GM04503 (cell line): ENCODE data around the gene WDSUB1.

ENCODE experiments used
- DNase-seq: peaks from one replicate; pipeline ENCODE4 v3.0.0-alpha.2; 2012; ENCODE audit warnings: low read depth

WDSUB1 gene

DNA sequence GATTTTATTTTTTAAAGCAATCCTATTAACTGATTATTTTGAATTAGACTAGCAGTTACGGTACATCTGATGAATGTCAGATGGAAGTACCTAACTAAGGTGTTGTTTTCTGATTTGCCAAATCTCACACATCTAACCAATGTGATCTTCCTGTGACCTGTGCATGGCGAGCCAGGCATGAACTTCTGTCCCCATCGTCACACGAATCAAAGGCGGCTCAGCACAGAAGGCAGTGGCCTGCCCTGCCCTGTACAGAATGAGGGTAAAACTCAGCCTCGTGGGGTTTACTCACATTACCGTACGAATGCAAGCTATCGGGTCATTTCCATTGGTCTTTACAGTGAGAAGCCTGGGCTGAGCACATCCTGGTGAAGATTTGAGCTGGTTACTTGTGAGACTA, 87.3 kb downstream of the WDSUB1 start:
- DNase-seq, result no peak

DNA sequence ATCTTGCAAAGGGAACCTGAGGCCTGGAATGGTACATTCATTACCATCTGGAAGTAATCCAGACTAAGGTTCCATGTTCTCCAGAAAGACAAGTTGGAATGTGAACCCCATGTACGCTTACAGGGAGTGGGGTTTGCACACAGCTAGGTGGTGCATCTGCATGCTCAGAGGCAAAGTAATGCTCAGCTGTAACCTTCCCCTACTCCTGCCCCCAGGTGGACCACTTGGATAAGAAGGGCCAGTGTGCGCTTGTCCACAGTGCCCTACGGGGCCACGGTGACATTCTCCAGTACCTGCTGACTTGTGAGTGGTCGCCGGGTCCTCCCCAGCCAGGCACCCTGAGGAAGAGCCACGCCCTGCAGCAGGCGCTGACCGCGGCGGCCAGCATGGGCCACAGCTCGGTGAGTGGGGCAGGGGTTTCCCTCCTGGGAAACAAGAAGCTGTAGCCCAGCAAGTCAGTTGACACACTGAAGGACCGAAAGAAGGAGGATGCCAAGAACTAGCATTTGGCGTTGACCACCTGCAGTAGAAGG, 90.0 kb downstream of the WDSUB1 start:
- no peak for DNase-seq

DNA sequence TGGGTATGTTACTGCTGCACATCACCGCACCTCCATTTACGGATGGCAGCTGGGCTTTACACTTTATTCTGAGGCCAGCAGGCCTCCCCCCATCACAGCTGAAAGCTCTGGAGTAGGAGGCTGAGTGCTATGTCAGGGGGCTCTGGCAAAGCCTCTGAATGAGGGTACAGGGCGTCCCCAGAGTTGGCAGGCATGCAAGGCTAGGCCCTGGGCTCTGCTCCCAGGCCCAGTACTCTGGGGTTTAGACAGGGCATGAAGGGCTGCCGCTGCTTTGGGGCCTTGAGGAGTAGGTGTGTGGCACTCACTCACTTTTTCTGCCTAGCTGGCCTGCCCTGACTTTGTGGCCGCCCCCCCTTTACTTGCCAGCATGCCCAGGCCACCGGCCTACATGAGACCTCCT, 90.8 kb downstream of the WDSUB1 start:
- DNase-seq, result no peak

DNA sequence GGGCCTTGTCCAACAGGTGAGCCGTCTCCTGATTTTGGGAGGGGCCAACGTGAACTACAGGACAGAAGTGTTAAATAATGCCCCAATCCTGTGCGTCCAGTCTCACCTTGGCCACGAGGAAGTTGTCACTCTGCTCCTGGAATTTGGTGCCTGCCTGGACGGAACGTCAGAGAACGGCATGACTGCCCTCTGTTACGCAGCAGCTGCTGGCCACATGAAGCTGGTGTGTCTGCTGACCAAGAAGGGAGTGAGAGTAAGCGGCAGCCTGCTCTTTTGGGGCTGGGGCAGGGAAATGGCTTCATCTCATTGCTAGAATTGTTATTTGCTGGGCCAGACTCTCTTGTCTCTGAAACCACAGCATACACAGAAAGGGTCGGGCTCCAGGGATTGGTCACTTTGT, 92.3 kb downstream of the WDSUB1 start:
- DNase-seq, result no peak

DNA sequence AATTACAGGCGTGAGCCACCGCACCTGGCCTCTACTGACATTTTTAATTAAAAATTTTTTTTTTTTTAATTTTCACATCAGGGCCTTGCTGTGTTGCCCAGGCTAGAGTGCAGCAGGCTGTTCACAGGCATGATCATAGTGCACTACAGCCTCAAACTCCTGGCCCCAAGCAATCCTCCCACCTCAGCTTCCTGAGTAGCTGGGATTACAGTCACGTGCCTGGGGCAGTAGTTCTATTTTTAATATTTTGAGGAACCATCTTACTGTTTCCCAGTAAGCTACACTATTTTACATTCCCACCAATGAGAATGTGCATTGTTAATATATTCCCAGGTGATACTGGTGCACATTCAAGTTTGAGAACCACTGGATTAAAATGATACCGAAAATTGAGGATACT, 92.7 kb downstream of the WDSUB1 start:
- no peak for DNase-seq

DNA sequence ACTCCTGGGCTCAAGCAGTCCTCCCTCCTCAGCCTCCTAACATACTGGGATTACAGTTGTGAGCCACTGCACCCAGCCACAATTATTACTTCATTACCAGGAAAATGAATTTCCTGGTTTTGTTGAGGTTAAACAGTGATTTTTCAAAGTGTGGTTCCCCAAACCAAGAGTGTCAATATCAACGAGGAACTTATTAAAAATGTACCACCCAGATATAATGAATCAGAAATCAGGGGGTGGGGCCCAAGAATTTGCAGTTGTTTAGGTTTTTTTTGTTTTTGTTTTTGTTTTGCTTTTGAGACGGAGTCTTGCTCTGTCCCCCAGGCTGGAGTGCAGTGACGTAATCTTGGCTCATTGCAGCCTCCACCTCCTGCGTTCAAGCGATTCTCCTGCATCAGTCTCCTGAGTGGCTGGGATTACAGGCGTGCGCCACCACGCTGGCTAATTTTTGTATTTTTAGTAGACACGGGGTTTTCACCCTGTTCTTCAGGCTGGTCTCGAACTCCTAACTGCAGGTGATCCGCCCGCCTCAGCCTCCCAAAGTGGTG, 94.1 kb downstream of the WDSUB1 start:
- DNase-seq, result no peak

DNA sequence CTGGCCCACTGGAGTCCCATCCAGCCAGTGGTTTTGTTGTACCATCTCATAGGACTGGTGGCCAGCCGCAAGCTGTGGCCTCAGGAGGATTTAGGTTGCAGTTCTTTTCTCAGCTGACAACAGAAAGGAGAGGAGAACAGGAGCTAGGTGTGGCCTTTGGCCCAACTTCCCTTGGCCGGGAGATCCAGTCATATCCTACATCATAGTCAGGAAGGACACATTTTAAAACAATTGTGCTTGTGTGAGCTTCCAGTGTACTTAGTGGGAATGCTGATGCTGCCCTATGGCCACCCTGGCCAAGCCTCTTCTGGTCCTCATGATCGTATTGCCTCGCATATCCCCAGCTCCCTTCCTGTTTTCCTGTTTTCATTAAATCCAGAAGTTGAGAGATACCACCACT, 98.1 kb downstream of the WDSUB1 start:
- no peak for DNase-seq

DNA sequence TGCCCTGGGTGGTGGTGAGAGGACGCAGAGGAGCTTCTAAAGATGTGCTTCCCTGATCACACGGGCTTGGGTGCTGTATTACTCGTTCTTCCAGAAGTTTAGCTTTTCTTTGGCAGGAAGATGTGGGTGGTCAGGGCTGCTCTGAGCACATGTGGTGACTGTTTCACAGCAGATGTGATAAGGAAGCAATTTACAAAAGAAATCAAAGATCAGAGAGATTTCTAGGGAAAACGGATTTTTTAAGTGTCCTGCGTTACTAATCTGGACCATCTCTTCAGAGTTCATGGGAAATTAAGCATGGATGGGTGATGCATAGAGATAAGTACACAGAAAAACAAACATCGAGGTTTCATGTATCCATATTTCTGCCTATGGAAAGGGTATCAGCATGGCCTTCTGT, 99.4 kb downstream of the WDSUB1 start:
- DNase-seq, result no peak

DNA sequence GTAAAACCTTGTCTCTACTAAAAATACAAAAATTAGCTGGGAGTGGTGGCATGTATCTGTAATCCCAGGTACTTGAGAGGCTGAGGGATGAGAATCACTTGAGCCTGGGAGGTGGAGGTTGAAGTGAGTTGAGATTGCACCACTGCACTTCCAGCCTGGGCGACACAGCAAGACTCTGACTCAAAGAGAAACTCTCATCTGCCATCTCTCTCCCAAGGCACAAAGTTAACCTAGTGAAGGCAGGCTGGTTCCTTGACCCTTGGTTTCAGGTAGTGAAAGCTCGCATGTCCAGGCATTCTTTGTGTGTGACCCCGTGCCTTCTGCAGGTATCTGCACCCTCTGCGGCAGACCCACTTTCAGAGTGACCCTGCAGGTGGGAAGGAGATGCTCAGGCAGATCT, 100.0 kb downstream of the WDSUB1 start:
- DNase-seq, result no peak
